Right kidney (tissue), 1 donor: ENCODE measurements around the gene SLC15A4.
"Not testable (repeated sequence)": the region's sequence is repeated elsewhere in the genome, so short reads cannot be mapped to it uniquely, and the experiment has no call there.

ENCODE experiments used
- DNase-seq: peaks from one replicate; pipeline ENCODE4 v3.0.0-alpha.2; 2016

Gene SLC15A4

GRCh38 chr12:128846671-128847070 is 22.9 kb upstream of the SLC15A4 start:
- not testable (repeated sequence) for DNase-seq

- no peak for DNase-seq
Observed at GRCh38 chr12:128844031-128844635, 20.4 kb upstream of the SLC15A4 start.

GRCh38 chr12:128843538-128843937 is 19.8 kb upstream of the SLC15A4 start:
- no peak for DNase-seq

- DNase-seq = no peak
Observed at GRCh38 chr12:128842579-128842978, 18.8 kb upstream of the SLC15A4 start.

GRCh38 chr12:128840862-128841468 is 17.2 kb upstream of the SLC15A4 start:
- no peak for DNase-seq

- not testable (repeated sequence) for DNase-seq
Observed at GRCh38 chr12:128839885-128840284, 16.1 kb upstream of the SLC15A4 start.

- no peak for DNase-seq
Observed at GRCh38 chr12:128833418-128833817, 9.7 kb upstream of the SLC15A4 start.

- DNase-seq = no peak
Observed at GRCh38 chr12:128830505-128830893, 6.7 kb upstream of the SLC15A4 start.

GRCh38 chr12:128829861-128830504 is 6.2 kb upstream of the SLC15A4 start:
- DNase-seq = no peak

GRCh38 chr12:128827724-128828123 is 4.0 kb upstream of the SLC15A4 start:
- DNase-seq = no peak

- DNase-seq = no peak
Observed at GRCh38 chr12:128825835-128826234, 2.1 kb upstream of the SLC15A4 start.

- DNase-seq = peak; percentile 84
Observed at GRCh38 chr12:128823216-128823915, 392 bp downstream of the SLC15A4 start.

GRCh38 chr12:128820723-128821432 is 2.9 kb downstream of the SLC15A4 start:
- DNase-seq = no peak

- no peak for DNase-seq
Observed at GRCh38 chr12:128820253-128820652, 3.5 kb downstream of the SLC15A4 start.

GRCh38 chr12:128819293-128820144 is 4.2 kb downstream of the SLC15A4 start:
- DNase-seq = no peak

GRCh38 chr12:128818065-128819022 is 5.4 kb downstream of the SLC15A4 start:
- no peak for DNase-seq

GRCh38 chr12:128817111-128818015 is 6.4 kb downstream of the SLC15A4 start:
- DNase-seq = no peak

- no peak for DNase-seq
Observed at GRCh38 chr12:128816643-128816920, 7.2 kb downstream of the SLC15A4 start.
